Gastrocnemius medialis (tissue), 4 donors: ENCODE results near the gene PLEKHG4B.

Experiments
- POLR2A ChIP-seq, 2 donors: fragments of 450-650 bp; IDR thresholded peaks; one replicate each; pipeline ENCODE4 v1.6.1; 2017; ENCODE audit warnings: antibody characterized with exemption in 2 of 2, mild to moderate bottlenecking in 2 of 2, moderate library complexity in 2 of 2
- TF ChIP-seq, protein P1 (sequence below), 5 experiments: fragments of 450-650 bp in 3 of 5; fragments of 200-600 bp in 2 of 5; sonication (generic) in 2 of 5; IDR thresholded peaks in 4 of 5; conservative IDR thresholded peaks in 1 of 5; 1 replicate in 4 of 5; 2 replicates in 1 of 5; pipeline ENCODE4 v1.5.1; 2016 to 2019; ENCODE audit warnings: antibody characterized with exemption in 5 of 5, mild to moderate bottlenecking in 3 of 5, moderate library complexity in 3 of 5

DNA sequence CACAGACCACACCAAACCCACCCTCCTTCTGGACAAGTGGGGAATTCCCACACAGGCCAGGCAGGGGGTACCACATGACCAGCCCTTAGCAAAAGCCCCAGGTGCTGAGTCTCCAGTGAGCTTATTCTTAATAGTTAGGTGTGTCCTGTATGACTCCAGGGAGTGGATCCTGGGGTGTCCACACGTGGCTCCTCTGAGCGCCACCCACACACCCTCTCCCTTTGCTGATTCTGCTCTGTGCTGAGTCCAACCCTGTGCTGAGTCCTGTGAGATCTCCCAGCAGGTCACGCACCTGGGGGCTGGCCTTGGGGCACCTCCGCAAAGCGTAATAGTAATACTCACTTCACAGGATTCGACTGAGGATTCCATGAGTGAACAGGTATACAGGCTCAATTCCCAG, 112.0 kb downstream of the PLEKHG4B start:
- TF ChIP-seq, protein P1, sequence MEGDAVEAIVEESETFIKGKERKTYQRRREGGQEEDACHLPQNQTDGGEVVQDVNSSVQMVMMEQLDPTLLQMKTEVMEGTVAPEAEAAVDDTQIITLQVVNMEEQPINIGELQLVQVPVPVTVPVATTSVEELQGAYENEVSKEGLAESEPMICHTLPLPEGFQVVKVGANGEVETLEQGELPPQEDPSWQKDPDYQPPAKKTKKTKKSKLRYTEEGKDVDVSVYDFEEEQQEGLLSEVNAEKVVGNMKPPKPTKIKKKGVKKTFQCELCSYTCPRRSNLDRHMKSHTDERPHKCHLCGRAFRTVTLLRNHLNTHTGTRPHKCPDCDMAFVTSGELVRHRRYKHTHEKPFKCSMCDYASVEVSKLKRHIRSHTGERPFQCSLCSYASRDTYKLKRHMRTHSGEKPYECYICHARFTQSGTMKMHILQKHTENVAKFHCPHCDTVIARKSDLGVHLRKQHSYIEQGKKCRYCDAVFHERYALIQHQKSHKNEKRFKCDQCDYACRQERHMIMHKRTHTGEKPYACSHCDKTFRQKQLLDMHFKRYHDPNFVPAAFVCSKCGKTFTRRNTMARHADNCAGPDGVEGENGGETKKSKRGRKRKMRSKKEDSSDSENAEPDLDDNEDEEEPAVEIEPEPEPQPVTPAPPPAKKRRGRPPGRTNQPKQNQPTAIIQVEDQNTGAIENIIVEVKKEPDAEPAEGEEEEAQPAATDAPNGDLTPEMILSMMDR (IDR thresholded peaks at IDR 0.05 in 4 of 5, conservative IDR thresholded peaks at IDR 0.05 in 1 of 5): no peak
- no peak for TF ChIP-seq POLR2A (IDR thresholded peaks at IDR 0.05)
